HFF-Myc (cell line): ENCODE measurements around the gene ADIG.

Source experiments
- DNase-seq: peaks from one replicate; pipeline ENCODE4 v3.0.0-alpha.2; 2011; ENCODE audit warnings: low read depth; ENCODE audit errors: extremely low read depth
- H3K4me3 ChIP-seq: replicated peaks from 2 replicates; pipeline ENCODE4 v1.5.1; 2011; ENCODE audit warnings: low read depth, mild to moderate bottlenecking, control low read depth, low read length
- TF ChIP-seq, protein P1 (sequence below): IDR thresholded peaks from 2 replicates; pipeline ENCODE4 v1.5.1; 2012; ENCODE audit warnings: mild to moderate bottlenecking, low read depth, low read length, control low read depth; ENCODE audit errors: missing control alignments

The ADIG gene

DNA sequence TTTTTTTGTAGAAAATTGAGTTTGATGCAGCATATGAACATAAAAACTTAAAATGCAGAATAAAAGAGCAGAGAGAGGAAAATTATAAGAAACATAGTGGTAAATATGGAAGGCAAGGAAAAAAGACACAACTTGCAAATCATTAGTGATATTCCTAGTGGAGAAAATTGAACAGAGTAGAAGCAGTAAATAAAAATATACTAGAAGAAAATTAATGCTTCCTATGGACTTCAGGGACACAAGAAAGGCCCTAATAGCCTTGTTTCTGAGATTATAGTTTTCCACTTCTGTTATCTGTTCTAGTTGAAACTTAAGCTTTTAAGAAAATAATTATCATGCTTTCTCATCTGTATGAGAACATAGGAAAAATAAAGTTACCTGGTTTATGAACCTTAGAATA is 25.6 kb upstream of the ADIG start:
- no peak for DNase-seq
- no peak overlapping the region for H3K4me3 ChIP-seq
- TF ChIP-seq, protein P1, sequence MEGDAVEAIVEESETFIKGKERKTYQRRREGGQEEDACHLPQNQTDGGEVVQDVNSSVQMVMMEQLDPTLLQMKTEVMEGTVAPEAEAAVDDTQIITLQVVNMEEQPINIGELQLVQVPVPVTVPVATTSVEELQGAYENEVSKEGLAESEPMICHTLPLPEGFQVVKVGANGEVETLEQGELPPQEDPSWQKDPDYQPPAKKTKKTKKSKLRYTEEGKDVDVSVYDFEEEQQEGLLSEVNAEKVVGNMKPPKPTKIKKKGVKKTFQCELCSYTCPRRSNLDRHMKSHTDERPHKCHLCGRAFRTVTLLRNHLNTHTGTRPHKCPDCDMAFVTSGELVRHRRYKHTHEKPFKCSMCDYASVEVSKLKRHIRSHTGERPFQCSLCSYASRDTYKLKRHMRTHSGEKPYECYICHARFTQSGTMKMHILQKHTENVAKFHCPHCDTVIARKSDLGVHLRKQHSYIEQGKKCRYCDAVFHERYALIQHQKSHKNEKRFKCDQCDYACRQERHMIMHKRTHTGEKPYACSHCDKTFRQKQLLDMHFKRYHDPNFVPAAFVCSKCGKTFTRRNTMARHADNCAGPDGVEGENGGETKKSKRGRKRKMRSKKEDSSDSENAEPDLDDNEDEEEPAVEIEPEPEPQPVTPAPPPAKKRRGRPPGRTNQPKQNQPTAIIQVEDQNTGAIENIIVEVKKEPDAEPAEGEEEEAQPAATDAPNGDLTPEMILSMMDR = no peak

DNA sequence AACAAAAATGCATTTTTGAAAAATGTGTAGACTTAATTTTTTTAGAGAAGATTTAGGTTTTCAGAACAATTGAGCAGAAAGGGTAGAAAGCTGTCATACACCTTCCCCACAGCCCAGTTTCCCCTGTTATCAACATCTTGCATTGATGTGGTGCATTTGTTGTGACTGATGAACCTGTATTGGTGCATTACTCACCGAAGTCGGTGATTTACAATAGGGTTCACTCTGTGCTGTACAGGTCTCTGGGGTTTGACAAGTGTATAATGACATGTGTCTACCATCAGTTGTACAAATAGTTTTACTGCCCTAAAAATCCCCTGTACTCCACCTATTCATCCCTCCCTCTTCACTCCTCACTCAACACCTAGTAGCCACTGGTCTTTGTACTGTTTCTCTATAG is 23.8 kb upstream of the ADIG start:
- no peak overlapping the region for H3K4me3 ChIP-seq
- TF ChIP-seq, protein P1 = no peak
- DNase-seq = no peak

DNA sequence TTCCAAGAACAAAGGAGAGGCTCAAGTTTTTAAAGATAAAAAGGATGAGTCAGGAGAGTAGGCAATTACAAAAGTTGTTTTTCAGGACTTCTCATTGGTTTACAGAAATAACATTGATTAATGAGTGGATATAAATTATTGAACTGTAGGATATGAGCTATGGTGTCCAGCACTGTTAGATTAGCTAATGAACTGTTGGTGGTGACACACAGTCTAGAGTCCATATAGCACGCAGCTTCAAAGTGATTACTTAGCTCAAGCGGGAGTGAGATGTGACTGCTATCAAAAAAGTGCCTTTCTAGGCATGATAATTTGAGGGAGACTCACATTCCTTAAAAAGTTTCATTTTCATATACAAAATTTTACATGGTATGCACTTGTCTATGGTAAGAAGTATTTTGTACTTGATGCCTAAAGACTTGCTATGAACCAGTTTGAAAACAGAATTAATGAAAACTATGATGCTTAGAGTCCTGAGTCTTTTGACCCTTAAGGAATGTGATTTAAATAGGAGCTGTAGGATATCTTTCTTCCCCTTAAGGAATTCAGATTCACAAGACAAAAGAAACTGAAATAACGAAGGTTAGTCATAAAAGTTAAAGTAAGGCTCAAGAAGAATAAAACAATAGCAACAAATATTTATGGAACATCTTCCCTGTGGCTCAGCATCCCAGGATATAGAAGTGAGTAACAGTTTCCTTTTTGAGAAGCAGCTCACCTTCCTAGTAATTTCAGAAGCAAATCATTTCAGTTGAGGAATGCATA is 22.2 kb upstream of the ADIG start:
- no peak overlapping the region for H3K4me3 ChIP-seq
- no peak for DNase-seq
- TF ChIP-seq, protein P1 = no peak

DNA sequence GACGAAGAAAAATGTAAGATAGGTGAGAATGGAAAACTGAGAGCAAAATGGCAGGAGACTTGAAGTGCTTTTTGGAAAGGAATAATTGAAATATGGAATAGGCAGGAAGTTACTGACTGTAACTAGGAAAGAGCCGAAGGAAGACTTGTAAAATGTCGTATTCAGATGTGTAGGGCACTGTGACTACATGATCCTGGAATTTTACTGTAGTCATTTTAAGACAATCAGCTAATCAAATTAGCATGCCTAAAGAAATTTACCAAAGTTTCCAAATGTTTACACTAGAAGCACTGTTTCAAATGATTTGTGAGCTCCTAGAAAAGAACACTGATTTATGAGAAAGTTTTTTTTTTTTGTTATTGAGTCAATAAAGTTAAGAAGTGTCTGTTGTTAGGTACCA is 21.2 kb upstream of the ADIG start:
- DNase-seq = no peak
- TF ChIP-seq, protein P1 = no peak

DNA sequence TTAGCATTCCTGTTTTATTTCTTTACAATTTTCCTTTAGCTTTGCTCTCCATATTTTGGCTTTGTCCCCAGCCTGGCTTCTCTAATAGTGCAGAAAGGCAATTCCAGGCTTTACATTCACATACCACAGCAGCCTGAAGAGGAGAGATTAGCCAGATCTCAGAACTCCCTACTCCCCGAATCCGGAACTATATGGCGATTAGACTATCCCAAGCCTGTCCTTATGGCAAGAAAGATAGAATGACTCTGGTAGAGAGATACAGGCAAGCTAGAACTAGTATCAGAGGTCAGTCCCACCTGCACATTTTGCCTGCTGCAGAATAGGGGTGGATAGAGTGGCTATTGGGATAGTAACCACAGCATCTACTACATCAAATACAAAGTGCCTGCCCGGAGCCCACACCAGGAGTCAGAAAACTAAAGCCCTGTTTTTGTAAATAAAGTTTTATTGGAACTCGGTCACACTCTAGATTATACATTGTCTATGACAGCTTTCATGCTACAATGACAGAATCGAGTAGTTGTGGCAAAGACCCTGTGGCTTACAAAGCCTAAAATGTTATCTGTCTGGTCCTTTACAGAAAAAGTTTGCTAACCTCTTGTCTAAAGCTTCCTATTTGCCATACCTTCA is 17.1 kb upstream of the ADIG start:
- no peak overlapping the region for H3K4me3 ChIP-seq
- TF ChIP-seq, protein P1 = no peak
- DNase-seq = no peak

More for the DNA sequence above, 21.2 kb upstream of the ADIG start:
- H3K4me3 ChIP-seq = no peak overlapping the region

DNA sequence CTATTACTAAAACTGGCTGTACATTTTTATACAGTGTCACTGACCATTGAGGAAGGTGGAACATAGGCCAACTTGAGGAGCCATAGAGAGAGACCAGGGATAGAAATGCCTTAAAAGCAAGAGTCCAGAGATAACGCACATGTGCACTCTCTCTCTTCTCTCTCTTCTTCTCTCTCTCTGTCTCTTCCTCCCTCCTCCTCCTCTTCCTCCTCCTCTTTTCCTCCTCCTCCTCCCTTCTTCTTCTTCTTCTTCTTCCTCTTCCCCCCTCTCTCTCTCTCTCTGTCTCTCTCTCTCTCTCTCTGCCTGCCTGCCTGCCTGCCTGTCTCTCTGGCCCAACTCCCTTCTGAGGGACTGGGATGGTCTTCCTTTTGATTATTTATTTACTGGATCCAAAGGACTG is 16.3 kb upstream of the ADIG start:
- H3K4me3 ChIP-seq = no peak overlapping the region
- TF ChIP-seq, protein P1 = no peak
- no peak for DNase-seq
